GM12875 (cell line): ENCODE data around the gene TMCO2.
A peak's percentile ranks its signal among the peaks of the same experiment; 100 is the strongest.

ENCODE experiments used
- H3K4me3 ChIP-seq: one replicate; pipeline ENCODE4 v1.5.1; 2011; ENCODE audit warnings: low read depth, low read length, control low read depth
- TF ChIP-seq, protein P1 (sequence below): IDR thresholded peaks from 2 replicates; pipeline ENCODE4 v1.5.1; 2011; ENCODE audit warnings: low read depth, mild to moderate bottlenecking, control low read depth, inconsistent platforms, low read length, moderate library complexity, borderline replicate concordance; ENCODE audit not compliant: insufficient read depth

The TMCO2 gene

DNA sequence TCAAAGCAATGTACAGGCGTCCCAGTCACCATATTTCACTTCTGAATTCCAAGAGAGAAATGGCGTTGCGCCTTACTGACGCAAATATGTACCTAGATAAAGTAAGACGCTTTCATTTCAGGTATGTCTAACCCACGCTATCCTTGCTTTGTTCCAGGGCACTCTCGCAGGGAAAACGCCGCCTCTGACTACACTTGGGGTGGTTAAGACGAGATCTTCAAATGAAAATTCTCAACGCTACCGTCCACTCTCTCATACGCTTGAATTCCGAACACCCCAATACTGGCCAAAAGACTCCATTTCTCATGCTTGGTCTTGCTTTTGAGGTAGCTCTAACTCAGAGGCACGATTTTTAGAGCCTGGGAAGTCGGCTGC lies 9.6 kb downstream of the TMCO2 start:
- TF ChIP-seq, protein P1, sequence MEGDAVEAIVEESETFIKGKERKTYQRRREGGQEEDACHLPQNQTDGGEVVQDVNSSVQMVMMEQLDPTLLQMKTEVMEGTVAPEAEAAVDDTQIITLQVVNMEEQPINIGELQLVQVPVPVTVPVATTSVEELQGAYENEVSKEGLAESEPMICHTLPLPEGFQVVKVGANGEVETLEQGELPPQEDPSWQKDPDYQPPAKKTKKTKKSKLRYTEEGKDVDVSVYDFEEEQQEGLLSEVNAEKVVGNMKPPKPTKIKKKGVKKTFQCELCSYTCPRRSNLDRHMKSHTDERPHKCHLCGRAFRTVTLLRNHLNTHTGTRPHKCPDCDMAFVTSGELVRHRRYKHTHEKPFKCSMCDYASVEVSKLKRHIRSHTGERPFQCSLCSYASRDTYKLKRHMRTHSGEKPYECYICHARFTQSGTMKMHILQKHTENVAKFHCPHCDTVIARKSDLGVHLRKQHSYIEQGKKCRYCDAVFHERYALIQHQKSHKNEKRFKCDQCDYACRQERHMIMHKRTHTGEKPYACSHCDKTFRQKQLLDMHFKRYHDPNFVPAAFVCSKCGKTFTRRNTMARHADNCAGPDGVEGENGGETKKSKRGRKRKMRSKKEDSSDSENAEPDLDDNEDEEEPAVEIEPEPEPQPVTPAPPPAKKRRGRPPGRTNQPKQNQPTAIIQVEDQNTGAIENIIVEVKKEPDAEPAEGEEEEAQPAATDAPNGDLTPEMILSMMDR = no peak
- H3K4me3 ChIP-seq = peak overlapping the region; percentile 81

DNA sequence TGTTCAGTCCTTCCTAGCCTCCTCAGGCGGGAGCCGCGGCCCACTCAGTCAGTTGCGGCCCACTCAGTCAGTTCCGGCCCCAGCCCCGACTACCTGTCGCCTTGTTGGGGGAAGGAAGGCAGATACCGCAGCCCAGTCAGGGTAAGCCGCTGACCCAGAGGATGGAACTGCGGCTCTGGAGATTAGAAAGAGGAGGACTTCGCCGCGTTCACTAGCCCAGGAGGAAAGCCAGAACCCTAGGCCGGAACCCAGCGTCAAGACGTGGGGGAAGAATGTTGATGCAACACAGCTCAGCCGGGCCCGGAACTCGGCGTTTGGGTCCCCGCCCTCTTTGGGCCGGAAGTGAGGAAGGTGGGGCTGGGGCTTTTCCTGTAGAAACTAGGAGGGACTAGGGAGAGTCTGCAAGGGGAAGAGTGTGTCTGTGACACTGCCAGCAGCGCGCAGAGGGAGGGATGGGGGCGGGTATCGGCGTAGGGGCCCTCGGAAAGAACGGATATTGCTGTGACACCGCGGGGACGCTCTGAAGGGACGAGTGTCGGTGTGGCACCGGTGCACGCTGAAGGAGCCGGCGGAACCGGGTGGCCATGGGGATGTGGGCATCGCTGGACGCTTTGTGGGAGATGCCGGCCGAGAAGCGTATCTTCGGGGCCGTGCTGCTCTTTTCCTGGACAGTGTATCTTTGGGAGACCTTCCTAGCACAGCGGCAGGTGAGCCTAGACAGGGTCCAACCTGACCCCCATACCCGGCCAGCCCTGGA lies 10.1 kb downstream of the TMCO2 start, which contains the start of gene ZMPSTE24:
Gene ZMPSTE24 (plus strand): TSS at position 549 of the 757 bp plus-strand sequence. CDS start 36 bp downstream, at position 585.
- TF ChIP-seq, protein P1 = no peak
- peak within 1 kb of the TSS; percentile 86 for H3K4me3 ChIP-seq

DNA sequence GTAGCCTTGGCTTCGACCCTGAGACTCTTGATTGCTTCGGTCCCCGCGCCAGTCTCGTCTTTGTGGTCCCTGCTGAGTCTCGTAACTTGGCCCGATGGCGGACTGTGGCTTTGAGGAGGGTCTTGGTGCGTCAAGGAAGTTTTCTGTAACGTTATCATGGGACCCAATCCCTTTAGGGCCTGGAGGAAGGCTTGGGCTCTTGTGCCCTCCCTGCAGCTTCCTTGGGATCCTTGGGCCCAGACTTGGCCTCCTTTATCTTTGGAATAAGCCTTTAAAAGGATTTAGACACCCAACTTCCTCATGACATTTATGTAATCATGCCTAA lies 10.7 kb downstream of the TMCO2 start:
- peak overlapping the region; percentile 86 for H3K4me3 ChIP-seq
- TF ChIP-seq, protein P1 = no peak

DNA sequence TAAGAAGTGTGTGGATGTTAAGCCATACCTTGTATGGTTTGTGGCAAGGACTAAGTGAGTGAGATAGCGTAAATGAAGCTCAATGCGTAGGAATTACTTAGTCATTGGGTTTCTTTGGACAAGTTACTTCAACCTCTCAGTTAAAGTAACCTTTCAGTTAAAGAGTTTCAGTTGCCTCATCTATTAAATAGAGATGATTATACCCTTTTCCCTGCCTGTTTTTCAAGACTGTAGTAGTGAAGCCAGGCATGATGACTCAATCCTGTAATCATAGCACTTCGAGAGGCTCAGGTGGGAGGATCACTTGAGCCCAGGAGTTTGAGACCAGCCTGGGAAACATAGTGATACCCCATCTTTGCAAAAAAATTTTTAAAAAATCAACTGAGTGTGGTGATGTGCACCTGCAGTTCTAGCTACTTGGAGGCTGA lies 16.6 kb downstream of the TMCO2 start:
- TF ChIP-seq, protein P1 = no peak
- H3K4me3 ChIP-seq = no peak overlapping the region

DNA sequence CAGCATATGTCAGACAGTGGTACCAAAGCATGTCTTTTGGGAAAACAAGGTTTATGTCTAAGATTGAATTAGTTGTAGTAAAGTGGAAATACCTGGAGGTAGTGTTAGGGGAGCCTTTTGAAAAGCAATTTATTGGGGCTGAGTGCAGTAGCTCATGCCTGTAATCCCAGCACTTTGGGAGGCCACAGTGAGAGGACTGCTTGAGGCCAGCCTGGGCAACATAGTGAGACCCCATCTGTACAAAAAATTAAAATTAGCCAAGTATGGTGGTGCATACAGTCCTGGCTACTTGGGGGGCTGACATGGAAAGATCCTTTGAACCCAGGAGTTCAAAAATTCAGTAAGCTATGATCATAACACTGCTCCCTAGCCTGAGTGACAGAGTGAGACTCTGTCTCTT lies 17.6 kb downstream of the TMCO2 start:
- TF ChIP-seq, protein P1 = no peak
- H3K4me3 ChIP-seq = no peak overlapping the region

DNA sequence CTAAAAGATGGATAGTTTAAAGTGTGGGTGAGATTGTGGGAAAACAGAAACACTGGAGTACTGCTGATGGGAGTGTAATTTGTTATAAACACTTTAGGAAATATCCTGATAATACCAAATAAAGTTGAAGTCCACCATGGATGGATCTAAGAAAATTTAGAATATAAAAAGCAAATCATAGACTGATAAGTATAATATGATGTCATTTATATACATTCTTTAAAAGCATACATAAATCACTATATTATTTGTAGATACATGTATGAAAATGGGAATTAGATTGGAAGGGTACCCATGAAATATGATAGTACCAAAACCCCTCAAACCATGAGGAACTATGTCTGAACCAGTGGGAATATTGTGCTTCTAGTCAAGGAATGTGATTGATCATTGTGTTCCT lies 18.2 kb downstream of the TMCO2 start:
- H3K4me3 ChIP-seq = no peak overlapping the region
- TF ChIP-seq, protein P1 = no peak

DNA sequence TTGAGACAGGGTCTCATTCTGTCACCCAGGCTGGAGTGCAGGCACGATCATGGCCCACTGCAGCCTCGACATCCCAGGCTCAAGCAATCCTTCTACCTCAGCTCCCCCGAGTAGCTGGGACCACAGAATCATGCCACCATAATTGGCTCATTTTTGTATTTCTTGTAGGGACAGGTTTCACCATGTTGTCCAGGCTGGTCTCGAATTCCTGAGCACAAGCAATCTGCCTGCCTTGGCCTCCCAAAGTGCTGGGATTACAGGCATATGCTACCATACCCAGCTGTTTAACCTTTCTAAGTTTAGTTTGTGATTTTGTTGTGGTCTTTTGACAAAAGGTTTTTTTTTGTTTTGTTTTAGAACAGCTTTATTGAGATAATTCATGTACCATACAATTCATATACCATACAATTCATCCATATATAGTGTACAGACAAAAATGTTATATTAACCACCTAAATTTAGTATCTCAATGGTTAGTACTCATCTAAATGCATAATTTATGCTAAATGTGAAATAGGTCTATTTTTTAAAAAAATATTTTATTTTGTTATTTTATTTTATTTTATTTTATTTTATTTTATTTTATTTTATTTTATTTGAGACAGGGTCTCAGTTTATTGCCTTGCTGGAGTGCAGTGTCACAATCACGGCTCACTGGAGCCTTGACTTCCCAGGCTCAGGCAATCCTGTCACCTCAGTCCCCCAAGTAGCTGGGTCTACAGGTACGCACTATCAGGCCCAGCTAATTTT lies 19.2 kb downstream of the TMCO2 start:
- TF ChIP-seq, protein P1 = no peak
- H3K4me3 ChIP-seq = no peak overlapping the region
